GM23338 (cell line): Measurements from ENCODE around the gene MCC. TPM values are rescaled to one million over a fixed set of nuclear protein-coding genes. Genes with fewer than 3 reads are reported as not detected.

ENCODE experiments used
- ATAC-seq: fragments of 200-7000 bp; cut with Tn5 transposase; 3 replicates; pipeline ENCODE4 v1.9.1; 2020
- DNase-seq: peaks from one replicate; pipeline ENCODE4 v3.0.0-alpha.2; 2015; ENCODE audit warnings: low spot score
- H2AFZ ChIP-seq: fragments of 200-600 bp; sonication (generic); 2 replicates; pipeline ENCODE4 v1.8.0; 2016; ENCODE audit warnings: antibody characterized with exemption, mild to moderate bottlenecking, moderate library complexity
- H3F3A ChIP-seq: fragments of 200-600 bp; sonication (generic); replicated peaks from 2 replicates; pipeline ENCODE4 v1.8.0; 2017; ENCODE audit warnings: antibody characterized with exemption, mixed run types, low read depth
- H3K27ac ChIP-seq: fragments of 200-600 bp; sonication (generic); 2 replicates; pipeline ENCODE4 v1.6.1; 2016; ENCODE audit warnings: low read depth
- H3K27me3 ChIP-seq: fragments of 200-600 bp; sonication (generic); 2 replicates; pipeline ENCODE4 v1.8.0; 2016; ENCODE audit warnings: mild to moderate bottlenecking, mixed run types, moderate library complexity; ENCODE audit not compliant: insufficient read depth
- H3K36me3 ChIP-seq: fragments of 200-600 bp; sonication (generic); 2 replicates; pipeline ENCODE4 v1.8.0; 2016; ENCODE audit warnings: mild to moderate bottlenecking; ENCODE audit not compliant: insufficient read depth
- H3K4me1 ChIP-seq: fragments of 200-600 bp; sonication (generic); 2 replicates; pipeline ENCODE4 v1.8.0; 2016; ENCODE audit warnings: mild to moderate bottlenecking, moderate library complexity; ENCODE audit not compliant: insufficient read depth
- H3K4me2 ChIP-seq: fragments of 200-600 bp; sonication (generic); 2 replicates; pipeline ENCODE4 v1.7.1; 2017; ENCODE audit warnings: mixed run types
- H3K4me3 ChIP-seq: fragments of 200-600 bp; sonication (generic); 2 replicates; pipeline ENCODE4 v1.6.1; 2016; ENCODE audit warnings: mixed run types
- H3K79me2 ChIP-seq: fragments of 200-600 bp; sonication (generic); replicated peaks from 2 replicates; pipeline ENCODE4 v1.8.0; 2017; ENCODE audit warnings: mild to moderate bottlenecking; ENCODE audit not compliant: insufficient read depth
- H3K9me2 ChIP-seq: fragments of 200-600 bp; sonication (generic); 2 replicates; pipeline ENCODE4 v1.8.0; 2017; ENCODE audit not compliant: insufficient read depth
- H4K20me1 ChIP-seq: fragments of 200-600 bp; sonication (generic); replicated peaks from 2 replicates; pipeline ENCODE4 v1.8.0; 2017; ENCODE audit warnings: mild to moderate bottlenecking; ENCODE audit not compliant: insufficient read depth
- H3K27ac Mint-ChIP-seq: 2 replicates; pipeline ENCODE4 v1.8.0; 2020; ENCODE audit warnings: inconsistent platforms, mild to moderate bottlenecking, moderate library complexity, mixed read lengths
- H3K27me3 Mint-ChIP-seq: 3 replicates; pipeline ENCODE4 v1.8.0; 2022; ENCODE audit warnings: low read depth, mild to moderate bottlenecking, moderate library complexity, mixed read lengths, inconsistent platforms; ENCODE audit not compliant: insufficient read depth, poor library complexity
- H3K36me3 Mint-ChIP-seq: 3 replicates; pipeline ENCODE4 v1.8.0; 2021; ENCODE audit warnings: low read depth, mild to moderate bottlenecking, inconsistent platforms, moderate library complexity, mixed read lengths
- H3K4me1 Mint-ChIP-seq: 3 replicates; pipeline ENCODE4 v1.8.0; 2020; ENCODE audit warnings: mild to moderate bottlenecking, inconsistent platforms, mixed read lengths
- H3K4me3 Mint-ChIP-seq: 3 replicates; pipeline ENCODE4 v1.8.0; 2021; ENCODE audit warnings: moderate library complexity, mild to moderate bottlenecking, inconsistent platforms, mixed read lengths
- H3K9me3 Mint-ChIP-seq: 3 replicates; pipeline ENCODE4 v1.8.0; 2020; ENCODE audit warnings: moderate library complexity, mild to moderate bottlenecking, inconsistent platforms, mixed read lengths
- CTCF ChIP-seq, 2 experiments: fragments of 200-600 bp in 1 of 2; sonication (generic) in 1 of 2; conservative IDR thresholded peaks; 2 replicates each; pipeline versions ENCODE4 v1.5.1 to v1.6.1; 2016 to 2017; ENCODE audit warnings: antibody characterized with exemption in 2 of 2, low read depth in 2 of 2, mild to moderate bottlenecking in 2 of 2, moderate library complexity in 1 of 2
- EZH2phosphoT487 ChIP-seq: fragments of 200-600 bp; sonication (generic); IDR thresholded peaks from one replicate; pipeline ENCODE4 v1.8.1; 2018; ENCODE audit warnings: antibody characterized with exemption; ENCODE audit not compliant: unreplicated experiment
- JUNB ChIP-seq: IDR thresholded peaks from one replicate; pipeline ENCODE4 v1.6.1; 2016; ENCODE audit warnings: antibody characterized with exemption; ENCODE audit not compliant: unreplicated experiment
- NANOG ChIP-seq: IDR thresholded peaks from 2 replicates; pipeline ENCODE4 v1.6.1; 2016; ENCODE audit warnings: antibody characterized with exemption, borderline replicate concordance
- STAT1 ChIP-seq: IDR thresholded peaks from one replicate; pipeline ENCODE4 v1.6.1; 2016; ENCODE audit warnings: antibody characterized with exemption; ENCODE audit not compliant: unreplicated experiment
- ZNF331 ChIP-seq: fragments of 250-450 bp; sonication (Bioruptor Pico); IDR thresholded peaks from 2 replicates; pipeline ENCODE4 v1.5.0; 2020; ENCODE audit warnings: low read depth, mild to moderate bottlenecking, moderate library complexity
- polyA plus RNA-seq: library from polyadenylated mRNA; unstranded; fragments of >200 nt; fragmentation: Nextera tagmentation; extraction: Ambion mirVana; gene quantifications from 2 replicates; pipeline ENCODE4 v1.2.1, GENCODE V29; 2016
- total RNA-seq: library from RNA; depleted of rRNA; stranded (reverse); fragments of >200 nt; shearing (Covaris generic); gene quantifications from 2 replicates; pipeline ENCODE4 v1.2.3, GENCODE V29; 2014
- TF ChIP-seq, protein P1 (sequence below): fragments of 250-450 bp; sonication (Bioruptor Pico); IDR thresholded peaks from 2 replicates; pipeline ENCODE4 v1.5.0; 2020; ENCODE audit warnings: mild to moderate bottlenecking, moderate library complexity

The MCC gene
- total and polyA plus RNA-seq, 2 experiments from 2014 or later = 3.8 to 10.1 TPM

- TF ChIP-seq, protein P1, sequence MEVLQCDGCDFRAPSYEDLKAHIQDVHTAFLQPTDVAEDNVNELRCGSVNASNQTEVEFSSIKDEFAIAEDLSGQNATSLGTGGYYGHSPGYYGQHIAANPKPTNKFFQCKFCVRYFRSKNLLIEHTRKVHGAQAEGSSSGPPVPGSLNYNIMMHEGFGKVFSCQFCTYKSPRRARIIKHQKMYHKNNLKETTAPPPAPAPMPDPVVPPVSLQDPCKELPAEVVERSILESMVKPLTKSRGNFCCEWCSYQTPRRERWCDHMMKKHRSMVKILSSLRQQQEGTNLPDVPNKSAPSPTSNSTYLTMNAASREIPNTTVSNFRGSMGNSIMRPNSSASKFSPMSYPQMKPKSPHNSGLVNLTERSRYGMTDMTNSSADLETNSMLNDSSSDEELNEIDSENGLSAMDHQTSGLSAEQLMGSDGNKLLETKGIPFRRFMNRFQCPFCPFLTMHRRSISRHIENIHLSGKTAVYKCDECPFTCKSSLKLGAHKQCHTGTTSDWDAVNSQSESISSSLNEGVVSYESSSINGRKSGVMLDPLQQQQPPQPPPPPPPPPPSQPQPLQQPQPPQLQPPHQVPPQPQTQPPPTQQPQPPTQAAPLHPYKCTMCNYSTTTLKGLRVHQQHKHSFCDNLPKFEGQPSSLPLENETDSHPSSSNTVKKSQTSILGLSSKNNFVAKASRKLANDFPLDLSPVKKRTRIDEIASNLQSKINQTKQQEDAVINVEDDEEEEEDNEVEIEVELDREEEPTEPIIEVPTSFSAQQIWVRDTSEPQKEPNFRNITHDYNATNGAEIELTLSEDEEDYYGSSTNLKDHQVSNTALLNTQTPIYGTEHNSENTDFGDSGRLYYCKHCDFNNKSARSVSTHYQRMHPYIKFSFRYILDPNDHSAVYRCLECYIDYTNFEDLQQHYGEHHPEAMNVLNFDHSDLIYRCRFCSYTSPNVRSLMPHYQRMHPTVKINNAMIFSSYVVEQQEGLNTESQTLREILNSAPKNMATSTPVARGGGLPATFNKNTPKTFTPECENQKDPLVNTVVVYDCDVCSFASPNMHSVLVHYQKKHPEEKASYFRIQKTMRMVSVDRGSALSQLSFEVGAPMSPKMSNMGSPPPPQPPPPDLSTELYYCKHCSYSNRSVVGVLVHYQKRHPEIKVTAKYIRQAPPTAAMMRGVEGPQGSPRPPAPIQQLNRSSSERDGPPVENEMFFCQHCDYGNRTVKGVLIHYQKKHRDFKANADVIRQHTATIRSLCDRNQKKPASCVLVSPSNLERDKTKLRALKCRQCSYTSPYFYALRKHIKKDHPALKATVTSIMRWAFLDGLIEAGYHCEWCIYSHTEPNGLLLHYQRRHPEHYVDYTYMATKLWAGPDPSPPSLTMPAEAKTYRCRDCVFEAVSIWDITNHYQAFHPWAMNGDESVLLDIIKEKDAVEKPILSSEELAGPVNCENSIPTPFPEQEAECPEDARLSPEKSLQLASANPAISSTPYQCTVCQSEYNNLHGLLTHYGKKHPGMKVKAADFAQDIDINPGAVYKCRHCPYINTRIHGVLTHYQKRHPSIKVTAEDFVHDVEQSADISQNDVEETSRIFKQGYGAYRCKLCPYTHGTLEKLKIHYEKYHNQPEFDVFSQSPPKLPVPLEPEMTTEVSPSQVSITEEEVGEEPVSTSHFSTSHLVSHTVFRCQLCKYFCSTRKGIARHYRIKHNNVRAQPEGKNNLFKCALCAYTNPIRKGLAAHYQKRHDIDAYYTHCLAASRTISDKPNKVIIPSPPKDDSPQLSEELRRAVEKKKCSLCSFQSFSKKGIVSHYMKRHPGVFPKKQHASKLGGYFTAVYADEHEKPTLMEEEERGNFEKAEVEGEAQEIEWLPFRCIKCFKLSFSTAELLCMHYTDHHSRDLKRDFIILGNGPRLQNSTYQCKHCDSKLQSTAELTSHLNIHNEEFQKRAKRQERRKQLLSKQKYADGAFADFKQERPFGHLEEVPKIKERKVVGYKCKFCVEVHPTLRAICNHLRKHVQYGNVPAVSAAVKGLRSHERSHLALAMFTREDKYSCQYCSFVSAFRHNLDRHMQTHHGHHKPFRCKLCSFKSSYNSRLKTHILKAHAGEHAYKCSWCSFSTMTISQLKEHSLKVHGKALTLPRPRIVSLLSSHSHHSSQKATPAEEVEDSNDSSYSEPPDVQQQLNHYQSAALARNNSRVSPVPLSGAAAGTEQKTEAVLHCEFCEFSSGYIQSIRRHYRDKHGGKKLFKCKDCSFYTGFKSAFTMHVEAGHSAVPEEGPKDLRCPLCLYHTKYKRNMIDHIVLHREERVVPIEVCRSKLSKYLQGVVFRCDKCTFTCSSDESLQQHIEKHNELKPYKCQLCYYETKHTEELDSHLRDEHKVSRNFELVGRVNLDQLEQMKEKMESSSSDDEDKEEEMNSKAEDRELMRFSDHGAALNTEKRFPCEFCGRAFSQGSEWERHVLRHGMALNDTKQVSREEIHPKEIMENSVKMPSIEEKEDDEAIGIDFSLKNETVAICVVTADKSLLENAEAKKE (CRISPR knock-in tag) = no peak
- TF ChIP-seq STAT1 (no peak), NANOG (no peak), JUNB (no peak), EZH2phosphoT487 (no peak), CTCF (conservative IDR thresholded peaks at IDR 0.05; ENCODE audit: low read depth in 2 of 2) (no peak)
Measured at GRCh38 chr5:113271015-113271414, 217.2 kb downstream of the MCC start (continued).

GRCh38 chr5:113270086-113270485 lies 218.2 kb downstream of the MCC start:
- H3K79me2 ChIP-seq = peaks cover 16% of the 10 kb centered on the region
- ATAC-seq = no peak
- TF ChIP-seq ZNF331 (CRISPR knock-in tag) (no peak), NANOG (no peak)
- TF ChIP-seq, protein P1 (CRISPR knock-in tag) = no peak

More at GRCh38 chr5:113270086-113270485, 218.2 kb downstream of the MCC start:
- Histone ChIP-seq H3F3A (no peaks in the 10 kb centered on the region; the same call in 1 of the 2 replicates), H3K27me3 (no peaks in the 10 kb centered on the region), H2AFZ (no peak overlapping the region), H3K4me2 (0 out of 2 replicates have a peak overlapping the region, but pooled peaks have one; percentile 5), H3K36me3 (no peaks in the 10 kb centered on the region), H3K27ac (no peak overlapping the region), H3K4me3 (no peak overlapping the region), H4K20me1 (no peaks in the 10 kb centered on the region), H3K9me2 (no peaks in the 10 kb centered on the region), H3K4me1 (peaks cover 75% of the 10 kb centered on the region)
- no peaks in the 10 kb centered on the region for H3K36me3 Mint-ChIP-seq
- DNase-seq = no peak
- H3K4me1 Mint-ChIP-seq = peaks cover 85% of the 10 kb centered on the region
- no peak overlapping the region for H3K27ac Mint-ChIP-seq
- no peaks in the 10 kb centered on the region for H3K9me3 Mint-ChIP-seq
- H3K4me3 Mint-ChIP-seq = no peak overlapping the region
- peaks cover 11% of the 10 kb centered on the region for H3K27me3 Mint-ChIP-seq
